Caco-2 (cell line): ENCODE results near the gene FLT3LG. TPM values are rescaled to one million over a fixed set of nuclear protein-coding genes. Genes with fewer than 3 reads are reported as not detected.
A peak's percentile ranks its signal among the peaks of the same experiment; 100 is the strongest.

Experiments
- BruUV-seq: library from RNA; stranded (reverse); fragments of 400-500 nt; replicated peaks from 2 replicates; lab custom pipeline; 2021; lab: Mats Ljungman, UMichigan
- CTCF ChIA-PET: fragments of 300-600 bp; sonication (Branson Sonifier 250); formaldehyde crosslinking; loops from one replicate; lab custom pipeline; 2022; ENCODE audit warnings: antibody characterized with exemption; lab: Charles Lee
- POLR2A ChIA-PET: fragments of 300-600 bp; sonication (Branson Sonifier 250); formaldehyde crosslinking; loops from one replicate; lab custom pipeline; 2022; ENCODE audit warnings: antibody characterized with exemption; lab: Charles Lee
- DNase-seq, 2 experiments: peaks; one replicate each; pipeline versions ENCODE4 v3.0.0 to v3.0.0-alpha.2; 2020 to 2022
- H3K27me3 ChIP-seq: replicated peaks from 2 replicates; pipeline ENCODE4 v1.6.0; 2011; ENCODE audit warnings: low read length; ENCODE audit not compliant: control insufficient read depth, insufficient read depth
- H3K36me3 ChIP-seq: 2 replicates; pipeline ENCODE4 v1.5.1; 2011; ENCODE audit warnings: low read length; ENCODE audit not compliant: control insufficient read depth, insufficient read depth
- H3K4me1 ChIP-seq: fragments of 250-450 bp; sonication (Bioruptor Pico); 2 replicates; pipeline ENCODE4 v1.5.1; 2020; ENCODE audit warnings: mild to moderate bottlenecking
- H3K4me3 ChIP-seq: 2 replicates; pipeline ENCODE4 v1.5.1; 2011; ENCODE audit warnings: low read depth, mild to moderate bottlenecking, control low read depth, low read length
- H3K9me3 ChIP-seq: fragments of 250-450 bp; sonication (Bioruptor Pico); 2 replicates; pipeline ENCODE4 v1.5.1; 2020; ENCODE audit warnings: mild to moderate bottlenecking, moderate library complexity
- H3K27ac Mint-ChIP-seq: one replicate; pipeline ENCODE4 v1.8.0; 2022; ENCODE audit warnings: mixed read lengths; ENCODE audit not compliant: unreplicated experiment
- H3K27me3 Mint-ChIP-seq: one replicate; pipeline ENCODE4 v1.8.0; 2022; ENCODE audit warnings: mixed read lengths; ENCODE audit not compliant: insufficient read depth, unreplicated experiment
- H3K36me3 Mint-ChIP-seq: one replicate; pipeline ENCODE4 v1.8.0; 2022; ENCODE audit warnings: mild to moderate bottlenecking, mixed read lengths; ENCODE audit not compliant: insufficient read depth, unreplicated experiment
- H3K4me1 Mint-ChIP-seq: one replicate; pipeline ENCODE4 v1.8.0; 2022; ENCODE audit warnings: low read depth, mixed read lengths; ENCODE audit not compliant: unreplicated experiment
- H3K4me3 Mint-ChIP-seq: one replicate; pipeline ENCODE4 v1.8.0; 2022; ENCODE audit warnings: mild to moderate bottlenecking, moderate library complexity, mixed read lengths; ENCODE audit not compliant: unreplicated experiment
- H3K9me3 Mint-ChIP-seq: one replicate; pipeline ENCODE4 v1.8.0; 2022; ENCODE audit warnings: mixed read lengths; ENCODE audit not compliant: unreplicated experiment
- CTCF ChIP-seq, 2 experiments: fragments of 200-600 bp in 1 of 2; IDR thresholded peaks; 1 replicate in 1 of 2; 2 replicates in 1 of 2; pipeline versions ENCODE4 v1.5.1 to v1.8.0; 2011 to 2022; ENCODE audit warnings: antibody characterized with exemption in 1 of 2, control low read depth in 1 of 2, inconsistent platforms in 1 of 2, low read depth in 1 of 2, low read length in 1 of 2, mild to moderate bottlenecking in 1 of 2, moderate library complexity in 1 of 2; ENCODE audit not compliant: insufficient read depth in 1 of 2, severe bottlenecking in 1 of 2, unreplicated experiment in 1 of 2
- intact Hi-C: fragments of 100-400 bp; cut with micrococcal nuclease; formaldehyde crosslinking; loops from one replicate; pipeline ENCODE4 v1.10.0; 2022; ENCODE audit not compliant: unreplicated experiment
- total RNA-seq: library from RNA; stranded (reverse); gene quantifications from 2 replicates; pipeline ENCODE4 v1.2.3, GENCODE V29; 2022

FLT3LG gene
- total RNA-seq, 1 experiment from 2014 or later = 2.1 TPM

GRCh38 chr19:49445997-49446396 is 28.0 kb upstream of the FLT3LG start:
- no peak overlapping the region for H3K27ac Mint-ChIP-seq

GRCh38 chr19:49447485-49448431 is 26.3 kb upstream of the FLT3LG start:
- Mint-ChIP-seq H3K27ac (peak overlapping the region; percentile 49), H3K36me3 (peaks cover 59% of the 10 kb centered on the region), H3K4me3 (no peak overlapping the region), H3K9me3 (no peaks in the 10 kb centered on the region), H3K4me1 (peaks cover 16% of the 10 kb centered on the region), H3K27me3 (peaks cover under 1% of the 10 kb centered on the region)
- POLR2A ChIA-PET = no interaction called here
- DNase-seq = peak in 1 of 2 experiments; percentile 66
- H3K36me3 ChIP-seq = peaks cover 5% of the 10 kb centered on the region; the same call in 1 of the 2 replicates
- no peaks in the 10 kb centered on the region for H3K9me3 ChIP-seq
- no peak for TF ChIP-seq CTCF (IDR thresholded peaks at IDR 0.05; ENCODE audit: insufficient read depth in 1 of 2, low read depth in 1 of 2, low read length in 1 of 2, severe bottlenecking in 1 of 2, unreplicated experiment in 1 of 2)
- BruUV-seq = no TSS peak
- CTCF ChIA-PET = interaction anchor here (0.7 kb wide), 1 partner anchor 12 kb away, joined by 3 read pairs; no protein-coding TSS in a partner anchor
- H3K4me3 ChIP-seq = no peak overlapping the region
- H3K4me1 ChIP-seq = no peaks in the 10 kb centered on the region
- intact Hi-C loops = no loop called here
- H3K27me3 ChIP-seq = no peaks in the 10 kb centered on the region

More at GRCh38 chr19:49445997-49446396, 28.0 kb upstream of the FLT3LG start:
- BruUV-seq = no TSS peak
- peaks cover under 1% of the 10 kb centered on the region for H3K9me3 Mint-ChIP-seq
- peaks cover 3% of the 10 kb centered on the region for H3K27me3 ChIP-seq
- no peak overlapping the region for H3K4me3 Mint-ChIP-seq
- CTCF ChIA-PET = interaction anchor here (0.7 to 1.5 kb wide), 2 partner anchors 53 to 57 kb away, joined by 5 read pairs; no protein-coding TSS in a partner anchor
- TF ChIP-seq CTCF (IDR thresholded peaks at IDR 0.05; ENCODE audit: insufficient read depth in 1 of 2, low read depth in 1 of 2, low read length in 1 of 2, severe bottlenecking in 1 of 2, unreplicated experiment in 1 of 2) = no peak
- peaks cover 45% of the 10 kb centered on the region for H3K36me3 Mint-ChIP-seq
- H3K4me1 Mint-ChIP-seq = peaks cover 26% of the 10 kb centered on the region
- peaks cover 14% of the 10 kb centered on the region for H3K27me3 Mint-ChIP-seq
- 0 out of 2 replicates have a peak, but pooled peaks cover 3% of the 10 kb centered on the region for H3K4me1 ChIP-seq
- H3K9me3 ChIP-seq = no peaks in the 10 kb centered on the region
- no peak for DNase-seq
- H3K4me3 ChIP-seq = no peak overlapping the region
- intact Hi-C loops = no loop called here
- POLR2A ChIA-PET = no interaction called here
- H3K36me3 ChIP-seq = peaks cover 5% of the 10 kb centered on the region; the same call in 1 of the 2 replicates

- H3K4me1 ChIP-seq = no peaks in the 10 kb centered on the region
- peaks cover 62% of the 10 kb centered on the region for H3K36me3 Mint-ChIP-seq
- no peak for TF ChIP-seq CTCF (IDR thresholded peaks at IDR 0.05; ENCODE audit: insufficient read depth in 1 of 2, low read depth in 1 of 2, low read length in 1 of 2, severe bottlenecking in 1 of 2, unreplicated experiment in 1 of 2)
- H3K4me1 Mint-ChIP-seq = peaks cover 16% of the 10 kb centered on the region
- ChIA-PET POLR2A (no interaction called here), CTCF (no interaction called here)
- H3K27me3 ChIP-seq = no peaks in the 10 kb centered on the region
- no TSS peak for BruUV-seq
- peak overlapping the region; percentile 49 for H3K27ac Mint-ChIP-seq
- H3K36me3 ChIP-seq = peaks cover 5% of the 10 kb centered on the region; the same call in 1 of the 2 replicates
- H3K4me3 ChIP-seq = no peak overlapping the region
- H3K9me3 Mint-ChIP-seq = no peaks in the 10 kb centered on the region
- intact Hi-C loops = no loop called here
- no peaks in the 10 kb centered on the region for H3K9me3 ChIP-seq
- peak overlapping the region; percentile 11 for H3K4me3 Mint-ChIP-seq
- no peaks in the 10 kb centered on the region for H3K27me3 Mint-ChIP-seq
- no peak for DNase-seq
Observed at GRCh38 chr19:49448432-49448786, 25.6 kb upstream of the FLT3LG start.
